Hematopoietic multipotent progenitor cell treated with erythropoietin and hydrocortisone succinate and interleukin-3 and kit ligand, for 4 days (in vitro differentiated cells): ENCODE results near the gene TIAM1.

Source experiments
- DNase-seq: peaks from one replicate; pipeline ENCODE4 v3.0.0-alpha.2; 2015

The TIAM1 gene

DNA sequence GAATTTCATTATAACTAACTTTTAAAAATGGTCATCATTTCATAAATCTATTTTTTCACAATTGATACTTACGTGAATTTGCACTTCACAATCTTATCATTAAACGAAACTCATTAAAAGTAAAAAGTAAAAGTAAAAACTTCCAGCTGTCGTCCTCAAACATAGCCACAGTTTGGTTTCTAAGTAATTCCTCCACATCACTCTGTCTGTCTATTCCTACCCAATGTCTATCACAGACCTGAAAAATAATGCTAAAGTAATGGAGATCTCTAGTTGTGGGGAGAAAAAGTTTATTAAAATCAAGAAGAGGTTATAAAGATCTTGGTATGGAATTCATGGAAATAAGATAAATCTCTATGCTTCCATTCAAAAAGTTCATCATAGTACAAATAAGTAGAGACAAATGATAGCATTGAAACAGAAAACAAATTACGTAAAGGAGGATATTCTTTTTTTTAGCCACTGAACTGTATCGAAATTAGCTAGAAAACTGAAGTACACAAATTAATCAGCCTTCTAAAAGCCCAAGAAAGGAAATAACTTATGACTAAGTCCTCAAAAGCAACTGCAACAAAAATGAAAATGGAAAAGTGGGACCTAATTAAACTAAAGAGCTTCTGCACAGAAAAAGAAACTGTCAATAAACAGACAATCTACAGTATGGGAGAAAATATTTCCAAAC, 148.6 kb downstream of the TIAM1 start:
- DNase-seq = no peak

DNA sequence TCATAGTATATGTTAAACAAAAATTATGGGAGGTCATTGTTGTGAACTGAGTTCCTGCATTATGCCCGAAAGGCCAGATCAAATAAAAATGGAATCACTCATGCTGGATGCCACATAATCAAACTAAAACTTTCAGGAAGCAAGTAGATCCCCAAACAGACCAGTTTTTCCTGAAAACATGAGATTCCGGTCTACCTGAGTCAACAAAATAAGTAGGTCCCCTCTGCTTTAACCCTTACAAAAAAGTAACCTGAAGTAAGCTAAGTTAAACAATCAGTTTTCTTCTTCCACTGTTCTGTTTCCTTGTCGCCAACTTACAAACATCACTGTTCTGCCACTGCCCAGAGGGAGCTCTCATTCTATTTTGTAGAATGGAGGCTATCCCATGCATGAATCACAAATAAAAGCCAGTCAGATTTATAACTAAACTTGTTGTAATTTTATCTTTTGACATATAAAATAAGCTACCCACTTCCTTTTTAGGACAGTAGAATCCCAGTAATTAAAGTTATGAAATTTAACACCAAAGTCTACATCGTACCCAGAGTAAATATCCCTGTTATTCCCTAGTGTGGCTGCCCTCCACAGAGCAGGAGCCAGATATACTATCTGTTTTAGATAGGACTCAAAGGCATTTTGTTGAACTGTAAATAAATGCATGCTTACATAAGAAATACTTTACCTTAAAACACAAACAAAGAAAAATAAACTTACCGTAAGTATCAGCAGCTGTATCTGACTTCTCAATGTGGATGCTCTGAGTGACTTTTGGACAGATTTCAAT, 149.4 kb downstream of the TIAM1 start:
- DNase-seq = no peak

- DNase-seq = no peak
Observed at GRCh38 chr21:31193761-31194160, 150.3 kb downstream of the TIAM1 start.

DNA sequence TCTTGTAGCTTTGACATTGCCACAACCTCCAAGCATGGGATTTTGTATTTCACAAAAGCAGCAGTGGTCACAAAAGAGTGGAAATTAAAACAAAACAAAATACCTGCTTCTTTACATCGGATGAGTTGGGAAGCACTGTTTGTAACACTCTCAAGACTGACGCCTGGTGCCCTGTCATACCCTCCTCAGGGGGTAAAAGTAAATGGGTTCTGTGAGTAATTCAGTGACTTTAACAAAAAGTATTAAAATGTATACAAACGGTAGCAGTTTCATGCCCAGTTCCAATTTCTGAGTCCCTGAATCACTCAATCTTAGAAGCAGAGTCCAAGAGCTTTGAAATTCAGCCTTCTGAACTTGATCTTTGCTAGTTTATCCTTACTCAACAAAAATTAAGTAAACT, 152.5 kb downstream of the TIAM1 start:
- no peak for DNase-seq

DNA sequence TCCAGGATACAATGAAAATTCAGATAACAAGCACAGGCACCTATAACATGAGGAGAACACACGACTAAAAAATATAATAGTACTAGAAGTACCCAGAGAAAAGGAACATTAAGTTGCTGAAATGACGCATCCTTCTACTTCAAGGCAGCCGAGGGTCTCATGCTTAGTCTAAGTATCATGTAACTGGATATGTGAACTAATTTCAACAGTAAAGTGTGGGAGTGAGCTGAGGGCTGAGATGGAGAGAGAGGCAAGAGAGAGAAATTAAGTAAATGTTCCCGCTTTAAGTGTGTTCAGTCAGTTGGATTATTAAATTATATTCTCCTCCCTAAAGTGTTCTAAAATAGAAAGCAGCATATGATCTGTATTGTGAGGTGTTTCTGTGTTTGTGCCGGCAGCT, 153.5 kb downstream of the TIAM1 start:
- DNase-seq = no peak

DNA sequence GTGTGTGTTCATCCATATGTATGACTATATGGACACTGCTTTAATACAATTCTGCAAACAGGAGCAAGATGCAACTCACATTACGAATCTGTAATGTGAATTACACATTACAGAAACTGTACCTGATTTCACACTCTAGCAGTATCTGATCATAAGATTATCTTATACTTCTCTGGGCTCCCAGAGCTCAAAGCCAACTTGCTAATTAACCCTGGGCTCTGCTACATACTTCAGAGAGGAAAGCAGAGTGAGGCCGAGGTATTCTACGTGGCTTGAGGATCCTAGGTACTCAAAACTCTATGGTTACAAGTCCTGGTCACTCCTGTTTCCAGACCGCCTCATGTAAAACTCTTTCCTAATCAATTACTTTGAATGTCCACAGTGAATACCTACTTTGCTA, 156.6 kb downstream of the TIAM1 start:
- no peak for DNase-seq

DNA sequence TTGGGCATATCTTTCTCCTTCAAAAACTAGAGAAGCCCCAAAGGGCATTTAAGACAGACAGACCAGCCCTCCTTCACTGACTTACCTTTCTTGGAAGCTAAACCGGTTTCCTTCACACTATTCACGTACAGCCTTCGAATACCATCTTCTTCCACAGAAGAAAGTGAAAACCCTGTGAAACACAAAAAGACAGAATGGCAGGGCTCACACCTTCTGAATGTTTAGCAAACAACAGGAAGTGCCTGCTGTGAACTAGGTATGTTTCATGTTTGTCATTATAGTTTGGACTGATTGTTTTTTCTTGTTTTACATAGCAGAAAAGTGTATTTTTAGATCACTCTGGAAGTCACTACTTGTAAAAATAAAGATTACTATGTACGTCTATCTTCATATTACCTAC, 157.1 kb downstream of the TIAM1 start:
- DNase-seq = no peak

GRCh38 chr21:31185663-31186062, 158.4 kb downstream of the TIAM1 start:
- no peak for DNase-seq

GRCh38 chr21:31184876-31185275, 159.2 kb downstream of the TIAM1 start:
- no peak for DNase-seq

GRCh38 chr21:31184459-31184858, 159.6 kb downstream of the TIAM1 start:
- DNase-seq = peak; percentile 67

DNA sequence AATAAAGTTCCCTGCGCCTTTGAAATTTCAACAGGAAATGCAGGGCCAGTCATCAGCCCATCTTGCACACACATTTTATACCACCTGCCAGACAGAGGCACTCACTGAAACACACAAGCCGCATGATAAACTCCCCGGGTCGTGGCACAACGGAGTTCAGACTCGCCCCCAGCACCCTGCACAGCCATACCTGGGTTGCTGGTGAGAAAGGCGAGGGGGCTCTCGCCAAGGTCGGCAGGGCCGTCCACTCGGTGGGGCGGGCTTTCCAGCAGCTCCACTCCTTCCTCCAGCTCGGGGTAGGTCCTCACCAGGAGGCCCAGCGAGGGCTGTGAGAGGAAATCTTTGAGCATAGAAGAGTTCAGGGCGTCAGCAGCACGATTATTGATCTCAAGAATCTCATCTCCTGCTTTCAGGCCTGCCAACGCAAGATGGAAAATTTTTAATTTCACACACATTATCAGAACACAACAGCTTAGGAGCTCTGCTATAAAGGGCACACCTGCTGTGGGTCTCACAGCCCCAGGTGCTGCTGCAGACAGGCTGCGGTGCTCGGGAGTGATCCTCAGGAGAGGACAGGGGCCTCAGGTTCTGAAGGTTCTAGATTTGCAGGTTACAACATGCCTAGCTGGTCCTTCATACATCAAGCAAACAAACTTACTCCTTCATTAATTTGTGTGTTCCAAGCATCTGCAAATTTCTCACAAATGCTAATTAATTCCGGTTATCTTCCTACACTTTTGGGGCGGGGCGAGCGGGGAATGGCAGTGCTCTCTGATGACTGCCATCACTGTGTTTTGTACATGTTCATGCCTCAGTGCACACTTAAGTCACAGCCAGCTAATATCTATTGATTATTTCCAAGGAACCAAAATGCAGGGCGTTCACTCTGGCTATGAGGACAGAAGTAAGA, 161.6 kb downstream of the TIAM1 start:
- DNase-seq = no peak

- no peak for DNase-seq
Observed at GRCh38 chr21:31181082-31181750, 162.8 kb downstream of the TIAM1 start.

- DNase-seq = peak; percentile 74
Observed at GRCh38 chr21:31180256-31181081, 163.6 kb downstream of the TIAM1 start.

DNA sequence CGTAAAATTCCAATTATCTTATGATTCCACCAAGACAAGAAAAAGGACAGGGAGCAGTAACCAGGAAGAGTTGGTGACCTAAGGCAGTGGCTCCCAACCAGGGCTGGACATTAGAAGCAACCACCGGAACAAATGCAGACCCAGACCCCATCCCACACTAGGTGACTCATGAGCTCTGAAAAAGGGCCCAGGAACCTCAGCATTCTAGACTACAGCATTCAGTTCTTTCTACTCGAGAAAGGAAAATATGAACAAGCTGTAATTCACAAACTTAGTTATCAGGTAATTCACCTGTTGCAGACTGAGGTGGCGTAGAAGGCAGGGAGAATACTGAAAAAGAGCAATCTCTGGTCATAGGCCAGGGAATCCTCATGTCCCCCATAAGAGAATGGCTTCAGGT, 167.3 kb downstream of the TIAM1 start:
- DNase-seq = no peak

- peak; percentile 43 for DNase-seq
Observed at GRCh38 chr21:31176080-31176551, 167.9 kb downstream of the TIAM1 start.

DNA sequence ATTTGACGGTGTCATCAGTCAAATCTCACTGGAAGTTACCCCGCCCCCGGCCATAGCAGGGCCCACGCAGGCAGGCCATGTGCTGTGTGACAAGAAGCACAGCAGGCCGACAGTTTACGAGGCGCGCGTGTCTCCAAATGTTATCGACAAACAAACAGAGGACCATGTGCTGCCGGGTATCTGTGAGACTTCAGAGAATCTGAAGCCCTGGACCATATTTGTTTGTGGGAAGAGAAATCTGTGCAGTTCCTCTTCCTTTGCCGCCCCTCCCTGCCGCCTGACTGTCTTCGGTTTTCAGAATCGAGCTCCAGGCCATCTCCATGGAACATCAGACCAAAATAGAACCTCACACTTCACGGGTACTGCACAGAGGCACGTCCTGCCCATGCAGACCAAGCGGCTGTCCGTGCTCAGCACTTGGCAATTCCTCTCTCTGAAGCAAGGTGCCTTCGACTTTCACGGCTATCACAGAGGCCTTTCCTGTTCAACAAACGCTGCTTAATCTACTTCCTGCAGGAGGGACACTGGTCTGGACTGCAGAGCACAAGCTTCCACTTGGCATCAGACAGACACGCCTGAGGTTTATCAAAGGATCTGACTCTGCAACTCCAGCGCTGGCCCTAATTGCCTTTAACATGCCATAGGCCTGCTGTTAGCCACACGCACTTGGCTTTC, 170.0 kb downstream of the TIAM1 start:
- peak; percentile 83 for DNase-seq

DNA sequence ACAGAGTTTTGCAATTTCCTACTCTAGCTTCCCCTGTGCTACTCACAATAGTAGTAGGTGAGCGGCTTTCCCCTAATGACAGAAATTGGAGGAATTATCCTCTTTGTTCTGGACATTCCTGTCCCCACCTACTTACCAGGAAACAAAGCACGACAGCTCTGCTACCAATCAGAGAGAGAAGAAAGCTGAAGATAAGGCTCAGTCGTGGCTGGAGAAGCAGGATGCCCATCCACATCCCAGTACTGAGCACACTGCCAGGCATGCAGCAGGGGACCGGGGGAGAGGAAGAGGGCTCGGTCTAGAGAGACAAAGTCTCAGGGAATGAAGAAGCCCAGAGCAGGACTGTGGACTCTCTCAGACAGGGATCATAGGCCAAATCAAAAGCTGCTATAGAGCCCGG, 171.7 kb downstream of the TIAM1 start:
- DNase-seq = no peak

DNA sequence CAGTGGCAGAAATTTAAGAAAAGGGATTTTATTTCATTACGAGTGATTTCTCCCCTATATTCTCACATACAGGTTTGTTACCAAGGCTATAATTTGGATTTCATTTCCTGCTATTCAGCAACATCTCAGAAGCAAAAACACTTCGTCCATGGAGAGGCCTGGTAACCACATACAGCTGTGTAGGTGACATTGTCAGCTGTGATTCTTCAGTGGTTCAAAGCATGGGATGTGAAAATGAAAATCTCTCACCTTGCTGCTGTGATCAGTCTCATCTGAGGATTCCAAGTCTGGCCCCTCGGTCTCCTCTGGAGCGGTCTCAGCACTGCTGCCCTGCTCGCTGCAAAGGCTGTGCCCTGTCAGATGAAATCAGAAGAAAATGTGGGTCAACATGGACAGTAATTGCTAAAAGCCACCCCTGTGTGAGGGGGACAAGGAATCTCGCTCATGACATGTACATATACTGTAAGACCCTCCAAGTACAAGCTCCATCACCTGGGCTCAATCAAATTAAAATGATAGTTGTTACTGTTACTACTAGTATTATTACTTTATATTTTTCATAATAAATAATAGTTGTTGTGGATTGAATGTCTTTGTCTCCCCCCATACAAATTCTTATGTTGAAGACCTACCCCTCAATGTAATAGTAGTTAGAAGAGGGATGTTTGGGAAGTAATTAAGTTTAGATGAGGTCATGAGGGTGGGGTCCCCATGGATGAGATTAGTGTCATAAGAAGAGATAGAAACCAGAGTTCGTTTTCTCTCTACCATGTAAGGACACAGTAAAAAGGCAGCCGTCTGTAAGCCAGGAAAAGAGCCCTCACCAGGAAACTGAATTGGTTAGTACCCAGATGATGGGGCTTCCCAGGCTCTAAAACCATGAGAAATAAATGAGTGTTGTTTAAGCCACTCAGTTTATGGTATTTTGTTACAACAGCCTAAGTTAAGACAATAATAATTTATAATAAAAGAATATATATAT, 179.1 kb downstream of the TIAM1 start:
- DNase-seq = no peak

DNA sequence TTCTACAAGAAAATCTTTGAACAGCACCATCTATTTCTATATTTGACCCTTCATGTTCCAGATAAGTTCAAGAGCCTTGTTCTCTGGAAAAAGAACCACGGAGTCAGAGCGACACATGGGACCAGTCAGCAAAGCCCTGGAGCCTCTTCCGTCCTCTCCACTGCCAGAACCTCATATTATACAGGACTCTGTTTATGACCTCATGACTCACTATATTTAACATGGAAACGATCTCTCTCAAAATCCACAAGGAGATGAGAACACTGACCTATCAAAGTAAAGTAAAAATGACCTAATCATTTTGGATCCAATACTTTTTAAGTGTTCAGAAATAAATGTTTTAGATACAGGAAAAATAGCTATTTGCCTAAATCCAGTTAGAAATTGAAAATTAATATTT, 181.2 kb downstream of the TIAM1 start:
- no peak for DNase-seq

DNA sequence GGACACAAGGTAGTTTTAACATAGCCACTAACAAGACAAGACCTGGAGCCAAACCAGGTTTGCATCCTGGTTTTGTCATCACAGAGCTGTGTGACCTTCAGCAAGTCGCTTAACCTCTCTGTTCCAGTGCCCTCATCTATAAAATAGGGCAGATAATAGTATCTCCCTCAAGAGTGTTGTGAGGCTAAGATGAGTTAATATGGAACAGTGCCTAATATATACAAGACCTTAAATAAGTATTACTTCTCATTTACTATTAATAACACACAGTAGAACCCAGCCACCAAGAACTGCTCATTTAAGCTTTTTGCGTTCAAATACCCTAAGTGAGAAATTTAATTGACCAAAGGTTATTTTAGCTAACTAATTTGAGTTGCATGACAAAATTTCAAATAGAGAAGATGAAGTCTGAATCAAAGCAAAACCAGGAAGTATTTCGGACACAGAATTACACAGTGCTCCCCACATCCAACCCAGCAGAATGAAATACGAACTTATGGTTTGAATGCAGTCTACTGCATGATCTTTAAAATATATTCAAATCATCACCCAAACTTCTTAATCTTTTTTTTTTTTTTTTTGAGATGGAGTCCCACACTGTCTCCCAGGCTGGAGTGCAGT, 181.9 kb downstream of the TIAM1 start:
- no peak for DNase-seq
